DOHH2 (cell line): ENCODE data around the gene SCYGR6.

Source experiments
- EZH2phosphoT487 ChIP-seq: fragments of 200-600 bp; sonication (generic); IDR thresholded peaks from 2 replicates; pipeline ENCODE4 v1.6.1; 2017; ENCODE audit warnings: borderline replicate concordance, mild to moderate bottlenecking, antibody characterized with exemption, low read length, moderate library complexity, mixed read lengths
- TF ChIP-seq, protein P1 (sequence below): fragments of 200-600 bp; sonication (generic); IDR thresholded peaks from one replicate; pipeline ENCODE4 v1.5.1; 2014; ENCODE audit warnings: antibody characterized with exemption, mild to moderate bottlenecking, low read depth, low read length; ENCODE audit not compliant: poor library complexity, severe bottlenecking

DNA sequence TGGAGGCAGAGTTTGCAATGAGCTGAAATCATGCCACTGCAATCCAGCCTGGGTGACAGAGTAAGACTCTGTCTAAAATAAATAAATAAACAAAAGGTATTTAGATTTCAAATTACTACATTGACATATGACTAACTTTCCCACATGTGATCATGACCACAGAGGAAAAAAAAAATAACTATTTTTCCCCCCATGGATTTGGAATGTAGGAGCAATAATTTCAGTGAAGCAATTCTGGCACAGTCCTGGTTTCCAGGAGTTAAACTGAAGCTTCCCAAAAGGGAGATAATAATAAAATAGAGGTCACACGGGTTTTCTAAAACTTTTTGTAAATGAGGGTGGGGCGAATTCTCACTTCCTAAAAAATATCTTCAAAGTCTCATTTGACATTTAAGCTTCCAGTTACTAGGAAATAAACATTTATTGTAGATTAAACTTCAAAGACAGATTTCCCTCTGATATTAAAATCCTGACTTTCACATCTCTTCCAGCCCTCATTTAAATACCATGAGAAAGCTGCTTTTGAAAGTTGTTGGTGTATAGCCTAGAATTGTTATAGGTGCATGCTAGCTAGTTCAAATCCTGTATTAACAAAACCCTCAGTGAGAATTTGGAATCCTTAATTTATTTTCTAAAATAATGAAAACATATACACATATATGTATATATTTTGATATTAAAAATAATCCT, 27.4 kb downstream of the SCYGR6 start:
- TF ChIP-seq, protein P1, sequence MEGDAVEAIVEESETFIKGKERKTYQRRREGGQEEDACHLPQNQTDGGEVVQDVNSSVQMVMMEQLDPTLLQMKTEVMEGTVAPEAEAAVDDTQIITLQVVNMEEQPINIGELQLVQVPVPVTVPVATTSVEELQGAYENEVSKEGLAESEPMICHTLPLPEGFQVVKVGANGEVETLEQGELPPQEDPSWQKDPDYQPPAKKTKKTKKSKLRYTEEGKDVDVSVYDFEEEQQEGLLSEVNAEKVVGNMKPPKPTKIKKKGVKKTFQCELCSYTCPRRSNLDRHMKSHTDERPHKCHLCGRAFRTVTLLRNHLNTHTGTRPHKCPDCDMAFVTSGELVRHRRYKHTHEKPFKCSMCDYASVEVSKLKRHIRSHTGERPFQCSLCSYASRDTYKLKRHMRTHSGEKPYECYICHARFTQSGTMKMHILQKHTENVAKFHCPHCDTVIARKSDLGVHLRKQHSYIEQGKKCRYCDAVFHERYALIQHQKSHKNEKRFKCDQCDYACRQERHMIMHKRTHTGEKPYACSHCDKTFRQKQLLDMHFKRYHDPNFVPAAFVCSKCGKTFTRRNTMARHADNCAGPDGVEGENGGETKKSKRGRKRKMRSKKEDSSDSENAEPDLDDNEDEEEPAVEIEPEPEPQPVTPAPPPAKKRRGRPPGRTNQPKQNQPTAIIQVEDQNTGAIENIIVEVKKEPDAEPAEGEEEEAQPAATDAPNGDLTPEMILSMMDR: no peak
- TF ChIP-seq EZH2phosphoT487: no peak
